Prostate gland (tissue), 2 donors: ENCODE measurements around the gene CORO6.
A peak's percentile ranks its signal among the peaks of the same experiment; 100 is the strongest.

ENCODE experiments used
- POLR2A ChIP-seq: fragments of 450-650 bp; IDR thresholded peaks from one replicate; pipeline ENCODE4 v1.6.1; 2016; ENCODE audit warnings: antibody characterized with exemption, mild to moderate bottlenecking
- TF ChIP-seq, protein P1 (sequence below), 4 experiments: fragments of 200-600 bp in 2 of 4; fragments of 450-650 bp in 2 of 4; sonication (generic) in 2 of 4; IDR thresholded peaks; 1 replicate in 3 of 4; 2 replicates in 1 of 4; pipeline ENCODE4 v1.5.1; 2016 to 2019; ENCODE audit warnings: antibody characterized with exemption in 4 of 4, mild to moderate bottlenecking in 2 of 4, moderate library complexity in 2 of 4

DNA sequence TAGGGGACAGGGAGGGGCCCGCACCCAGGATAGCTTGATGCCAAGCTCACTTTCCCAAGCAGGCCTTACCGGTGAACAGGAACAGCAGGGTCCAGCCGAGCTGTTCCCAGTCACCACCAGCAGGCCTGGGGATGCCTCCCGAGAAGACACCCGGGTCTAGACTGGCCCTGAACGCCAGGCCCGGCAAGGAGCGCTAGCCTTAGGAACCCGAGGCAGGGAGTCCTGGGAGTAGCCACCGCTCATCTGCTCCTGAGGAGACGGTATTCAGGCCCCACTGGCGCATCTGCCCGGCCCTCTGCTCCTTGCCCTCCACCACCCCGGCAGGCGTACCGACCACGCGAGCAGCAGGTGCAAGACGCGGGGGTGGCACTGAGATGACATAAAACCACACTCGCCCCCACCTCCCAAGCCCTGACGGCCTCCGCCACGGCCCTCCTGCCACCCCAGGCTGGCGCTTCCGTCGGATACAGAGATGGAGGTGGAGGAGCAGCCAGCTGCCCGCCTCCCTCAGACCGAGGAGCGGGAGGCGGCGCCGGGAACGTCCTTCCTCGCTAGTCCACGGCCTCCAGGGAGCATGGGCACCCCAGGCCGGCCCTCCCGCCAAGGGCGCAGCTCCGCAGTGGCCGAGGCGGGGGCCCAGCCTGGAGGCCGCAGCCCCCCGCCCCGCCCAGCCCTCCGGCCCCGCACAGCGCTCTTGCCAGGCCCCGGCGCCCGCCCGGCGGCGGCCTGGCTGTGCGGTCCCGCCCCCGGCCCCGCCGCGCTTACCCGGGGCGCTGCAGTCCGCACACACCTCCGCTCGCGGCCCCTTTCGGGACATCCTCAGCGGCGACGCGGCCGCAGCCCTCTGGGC is 33.9 kb downstream of the CORO6 start:
- TF ChIP-seq, protein P1, sequence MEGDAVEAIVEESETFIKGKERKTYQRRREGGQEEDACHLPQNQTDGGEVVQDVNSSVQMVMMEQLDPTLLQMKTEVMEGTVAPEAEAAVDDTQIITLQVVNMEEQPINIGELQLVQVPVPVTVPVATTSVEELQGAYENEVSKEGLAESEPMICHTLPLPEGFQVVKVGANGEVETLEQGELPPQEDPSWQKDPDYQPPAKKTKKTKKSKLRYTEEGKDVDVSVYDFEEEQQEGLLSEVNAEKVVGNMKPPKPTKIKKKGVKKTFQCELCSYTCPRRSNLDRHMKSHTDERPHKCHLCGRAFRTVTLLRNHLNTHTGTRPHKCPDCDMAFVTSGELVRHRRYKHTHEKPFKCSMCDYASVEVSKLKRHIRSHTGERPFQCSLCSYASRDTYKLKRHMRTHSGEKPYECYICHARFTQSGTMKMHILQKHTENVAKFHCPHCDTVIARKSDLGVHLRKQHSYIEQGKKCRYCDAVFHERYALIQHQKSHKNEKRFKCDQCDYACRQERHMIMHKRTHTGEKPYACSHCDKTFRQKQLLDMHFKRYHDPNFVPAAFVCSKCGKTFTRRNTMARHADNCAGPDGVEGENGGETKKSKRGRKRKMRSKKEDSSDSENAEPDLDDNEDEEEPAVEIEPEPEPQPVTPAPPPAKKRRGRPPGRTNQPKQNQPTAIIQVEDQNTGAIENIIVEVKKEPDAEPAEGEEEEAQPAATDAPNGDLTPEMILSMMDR (IDR thresholded peaks at IDR 0.05), result peak in 1 of 4 experiments; percentile 14
- TF ChIP-seq POLR2A, result no peak
